Mesendoderm (in vitro differentiated cells): ENCODE data around the gene ZNF205.

Experiments used
- DNase-seq: peaks from one replicate; pipeline ENCODE4 v3.0.0; 2013
- H2AK5ac ChIP-seq: 2 replicates; pipeline ENCODE4 v1.6.1; 2013; ENCODE audit warnings: low read length, inconsistent platforms
- H2BK120ac ChIP-seq: 2 replicates; pipeline ENCODE4 v1.6.1; 2013; ENCODE audit warnings: low read depth, mild to moderate bottlenecking, low read length, moderate library complexity, mixed read lengths
- H2BK15ac ChIP-seq: replicated peaks from 2 replicates; pipeline ENCODE4 v1.6.1; 2013; ENCODE audit warnings: low read depth, mild to moderate bottlenecking, moderate library complexity
- H2BK5ac ChIP-seq: 2 replicates; pipeline ENCODE4 v1.6.1; 2013; ENCODE audit warnings: low read length, inconsistent platforms
- H3K18ac ChIP-seq: 2 replicates; pipeline ENCODE4 v1.6.1; 2013; ENCODE audit warnings: mild to moderate bottlenecking, low read length, mixed read lengths
- H3K23ac ChIP-seq: one replicate; pipeline ENCODE4 v1.6.1; 2013; ENCODE audit warnings: low read length
- H3K27ac ChIP-seq: 2 replicates; pipeline ENCODE4 v1.5.1; 2013; ENCODE audit warnings: low read depth, mild to moderate bottlenecking, inconsistent platforms, low read length, moderate library complexity
- H3K27me3 ChIP-seq: 2 replicates; pipeline ENCODE4 v1.6.1; 2013; ENCODE audit warnings: low read length, control low read depth, mild to moderate bottlenecking, inconsistent platforms; ENCODE audit not compliant: insufficient read depth, poor library complexity
- H3K36me3 ChIP-seq: 2 replicates; pipeline ENCODE4 v1.6.1; 2013; ENCODE audit warnings: low read length, inconsistent platforms; ENCODE audit not compliant: control insufficient read depth, insufficient read depth
- H3K4ac ChIP-seq: one replicate; pipeline ENCODE4 v1.6.1; 2013; ENCODE audit warnings: low read depth, mild to moderate bottlenecking, low read length, moderate library complexity
- H3K4me1 ChIP-seq: 2 replicates; pipeline ENCODE4 v1.6.1; 2013; ENCODE audit warnings: low read depth, low read length, inconsistent platforms; ENCODE audit not compliant: control insufficient read depth
- H3K4me2 ChIP-seq: 2 replicates; pipeline ENCODE4 v1.6.1; 2013; ENCODE audit warnings: low read length
- H3K4me3 ChIP-seq: 2 replicates; pipeline ENCODE4 v1.5.1; 2013; ENCODE audit warnings: mild to moderate bottlenecking, low read length
- H3K56ac ChIP-seq: one replicate; pipeline ENCODE4 v1.6.1; 2013; ENCODE audit warnings: low read length
- H3K79me1 ChIP-seq: 2 replicates; pipeline ENCODE4 v1.6.1; 2013; ENCODE audit warnings: low read length, inconsistent platforms
- H3K79me2 ChIP-seq: 2 replicates; pipeline ENCODE4 v1.6.1; 2013; ENCODE audit warnings: mild to moderate bottlenecking, low read length; ENCODE audit not compliant: control insufficient read depth, insufficient read depth
- H3K9ac ChIP-seq: 2 replicates; pipeline ENCODE4 v1.6.1; 2013; ENCODE audit warnings: low read length, inconsistent platforms
- H4K5ac ChIP-seq: one replicate; pipeline ENCODE4 v1.6.1; 2013; ENCODE audit warnings: low read length
- H4K8ac ChIP-seq: one replicate; pipeline ENCODE4 v1.6.1; 2013; ENCODE audit warnings: low read depth, mild to moderate bottlenecking, control low read depth, low read length, moderate library complexity
- WGBS: extraction: QIAGEN DNeasy Blood & Tissue Kit; methylation state at CpG from one replicate; pipeline ENCODE4 v1.1.7; 2013; ENCODE audit warnings: low lambda C conversion rate, missing lambda C conversion rate; ENCODE audit not compliant: insufficient coverage; ENCODE audit errors: extremely low coverage; 5-methylcytosine and 5-hydroxymethylcytosine counted together

Gene ZNF205

GRCh38 chr16:3158510-3159314 lies 46.3 kb downstream of the ZNF205 start:
- H3K4me2 ChIP-seq: peak overlapping the region; percentile 97
- no peaks in the 10 kb centered on the region for H3K36me3 ChIP-seq
- peak overlapping the region; percentile 80 for H3K23ac ChIP-seq
- no peak overlapping the region for H4K8ac ChIP-seq
- H3K79me1 ChIP-seq: no peaks in the 10 kb centered on the region
- H3K4me3 ChIP-seq: peak overlapping the region; percentile 58
- peak overlapping the region; percentile 92 for H3K56ac ChIP-seq
- peak overlapping the region; percentile 16 for H3K27ac ChIP-seq
- no peak overlapping the region for H4K5ac ChIP-seq
- no peak overlapping the region for H2BK120ac ChIP-seq
- H3K27me3 ChIP-seq: no peaks in the 10 kb centered on the region
- no peaks in the 10 kb centered on the region for H3K4me1 ChIP-seq
- peak; percentile 97 for DNase-seq
- H3K18ac ChIP-seq: peak overlapping the region; percentile 29
- H3K4ac ChIP-seq: no peak overlapping the region
- no peak overlapping the region for H2BK15ac ChIP-seq
- H3K79me2 ChIP-seq: no peaks in the 10 kb centered on the region
- no peak overlapping the region for H2BK5ac ChIP-seq
- H2AK5ac ChIP-seq: no peak overlapping the region
- peak overlapping the region; percentile 82 for H3K9ac ChIP-seq
- WGBS: no CpG with 5 or more reads among the region's 70 CpGs

GRCh38 chr16:3161235-3162018 lies 49.0 kb downstream of the ZNF205 start:
- Histone ChIP-seq H3K4me1 (no peaks in the 10 kb centered on the region), H3K4me2 (no peak overlapping the region), H3K27me3 (no peaks in the 10 kb centered on the region), H3K18ac (no peak overlapping the region), H2BK15ac (no peak overlapping the region), H2BK120ac (no peak overlapping the region), H3K79me2 (no peaks in the 10 kb centered on the region), H3K4ac (no peak overlapping the region), H4K5ac (no peak overlapping the region), H3K56ac (no peak overlapping the region), H3K79me1 (no peaks in the 10 kb centered on the region), H3K36me3 (no peaks in the 10 kb centered on the region), H3K27ac (no peak overlapping the region), H4K8ac (no peak overlapping the region), H2AK5ac (no peak overlapping the region), H3K9ac (no peak overlapping the region), H3K4me3 (no peak overlapping the region), H3K23ac (no peak overlapping the region), H2BK5ac (no peak overlapping the region)
- WGBS: no CpG with 5 or more reads among the region's 36 CpGs
- no peak for DNase-seq

- no peak overlapping the region for H2BK15ac ChIP-seq
- H3K4me2 ChIP-seq: no peak overlapping the region
- H3K79me2 ChIP-seq: no peaks in the 10 kb centered on the region
- H3K79me1 ChIP-seq: no peaks in the 10 kb centered on the region
- H3K23ac ChIP-seq: no peak overlapping the region
- WGBS: no CpG with 5 or more reads among the region's 37 CpGs
- H3K56ac ChIP-seq: no peak overlapping the region
- H3K9ac ChIP-seq: no peak overlapping the region
- no peak overlapping the region for H4K8ac ChIP-seq
- no peak for DNase-seq
- no peak overlapping the region for H3K18ac ChIP-seq
- H3K27me3 ChIP-seq: no peaks in the 10 kb centered on the region
- H3K4me3 ChIP-seq: no peak overlapping the region
- H2BK5ac ChIP-seq: no peak overlapping the region
- no peak overlapping the region for H2AK5ac ChIP-seq
- H3K27ac ChIP-seq: no peak overlapping the region
- no peak overlapping the region for H4K5ac ChIP-seq
- no peaks in the 10 kb centered on the region for H3K4me1 ChIP-seq
- H3K4ac ChIP-seq: no peak overlapping the region
- no peaks in the 10 kb centered on the region for H3K36me3 ChIP-seq
- no peak overlapping the region for H2BK120ac ChIP-seq
Observed at GRCh38 chr16:3164121-3164991, 52.0 kb downstream of the ZNF205 start.

GRCh38 chr16:3165111-3165822 lies 52.9 kb downstream of the ZNF205 start:
- Histone ChIP-seq H4K5ac (no peak overlapping the region), H2BK5ac (no peak overlapping the region), H3K56ac (no peak overlapping the region), H3K27me3 (peaks cover 1% of the 10 kb centered on the region), H2AK5ac (no peak overlapping the region), H3K79me2 (no peaks in the 10 kb centered on the region), H3K79me1 (no peaks in the 10 kb centered on the region), H3K9ac (no peak overlapping the region), H3K27ac (no peak overlapping the region), H2BK15ac (no peak overlapping the region), H3K36me3 (no peaks in the 10 kb centered on the region), H4K8ac (no peak overlapping the region), H3K18ac (no peak overlapping the region), H2BK120ac (no peak overlapping the region), H3K4me3 (no peak overlapping the region), H3K4me1 (no peaks in the 10 kb centered on the region), H3K23ac (no peak overlapping the region), H3K4ac (no peak overlapping the region), H3K4me2 (no peak overlapping the region)
- WGBS: no CpG with 5 or more reads among the region's 12 CpGs
- DNase-seq: no peak

- Histone ChIP-seq H2BK120ac (no peak overlapping the region), H3K18ac (no peak overlapping the region), H2BK5ac (no peak overlapping the region), H4K8ac (no peak overlapping the region), H3K27ac (no peak overlapping the region), H3K4me1 (no peaks in the 10 kb centered on the region), H2BK15ac (no peak overlapping the region), H3K4ac (no peak overlapping the region), H3K36me3 (no peaks in the 10 kb centered on the region), H2AK5ac (no peak overlapping the region), H3K79me2 (no peaks in the 10 kb centered on the region), H4K5ac (no peak overlapping the region), H3K4me3 (no peak overlapping the region), H3K56ac (no peak overlapping the region), H3K79me1 (no peaks in the 10 kb centered on the region), H3K27me3 (peaks cover 3% of the 10 kb centered on the region), H3K4me2 (no peak overlapping the region), H3K23ac (no peak overlapping the region), H3K9ac (no peak overlapping the region)
- WGBS: no CpG with 5 or more reads among the region's 1 CpG
- DNase-seq: no peak
Observed at GRCh38 chr16:3166505-3166886, 54.1 kb downstream of the ZNF205 start.
